ENCODE data around the gene KPNA2.

GRCh38 chr17:68033636-68034451, 1.7 kb upstream of the KPNA2 start:
- no peak for TF ChIP-seq CTCF (IDR thresholded peaks at IDR 0.05)
- no peak for TF ChIP-seq POLR2A (IDR thresholded peaks at IDR 0.05)

All from breast epithelium (tissue), 3 donors.